DMS 273 treated with DMSO at 0.1 percent for 48 hours (cell line): ENCODE data around the gene ZNG1A.
"Not testable (repeated sequence)": the region's sequence is repeated elsewhere in the genome, so short reads cannot be mapped to it uniquely, and the experiment has no call there.

ENCODE experiments used
- DNase-seq: peaks from one replicate; lab custom pipeline; 2025; lab: John Stamatoyannopoulos, UW

ZNG1A gene

DNA sequence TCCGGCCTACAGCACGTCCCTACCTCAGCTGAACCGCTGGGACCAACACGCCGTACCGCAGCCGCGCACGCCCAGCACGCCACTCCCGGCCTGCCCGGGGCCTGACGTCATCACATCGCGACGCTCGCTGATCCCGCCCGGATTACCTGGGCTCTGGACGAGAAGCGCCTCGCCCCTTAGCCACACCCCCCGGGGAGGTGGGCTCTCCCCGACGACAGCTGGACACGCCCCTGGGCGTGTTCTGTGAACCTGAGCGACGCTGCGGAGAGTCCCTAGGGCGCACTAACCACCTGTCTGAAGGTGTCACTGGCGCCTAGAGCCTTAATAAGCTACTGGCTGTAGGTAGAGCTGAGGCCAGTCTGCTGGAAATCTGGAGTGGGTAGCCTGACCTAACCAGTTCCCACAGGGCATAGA is at the start of gene ZNG1A:
ZNG1A (minus strand) TSS at position 87 of the 414 bp plus-strand sequence. CDS start 87 bp downstream, outside the sequence.
- not testable (repeated sequence) for DNase-seq

DNA sequence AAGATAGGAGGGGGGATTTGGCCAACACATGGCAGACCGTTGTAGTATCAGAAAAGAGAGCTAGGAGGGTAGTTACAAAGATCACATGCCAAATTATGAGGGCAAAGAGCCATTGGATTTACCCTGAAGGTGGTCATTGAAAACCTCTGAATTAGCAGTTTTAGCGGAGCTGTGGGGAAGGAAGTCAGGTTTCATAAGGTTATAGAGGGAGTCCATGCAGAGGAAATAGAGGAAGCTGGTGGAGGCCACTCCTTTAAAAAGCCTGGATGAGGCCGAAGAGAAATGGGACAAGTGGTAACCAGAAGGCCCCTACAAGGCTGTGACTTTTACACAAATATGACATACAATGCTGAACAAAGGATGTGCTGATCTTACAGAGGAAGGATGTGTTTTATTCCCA is 49.0 kb upstream of the ZNG1A start:
- no peak for DNase-seq

DNA sequence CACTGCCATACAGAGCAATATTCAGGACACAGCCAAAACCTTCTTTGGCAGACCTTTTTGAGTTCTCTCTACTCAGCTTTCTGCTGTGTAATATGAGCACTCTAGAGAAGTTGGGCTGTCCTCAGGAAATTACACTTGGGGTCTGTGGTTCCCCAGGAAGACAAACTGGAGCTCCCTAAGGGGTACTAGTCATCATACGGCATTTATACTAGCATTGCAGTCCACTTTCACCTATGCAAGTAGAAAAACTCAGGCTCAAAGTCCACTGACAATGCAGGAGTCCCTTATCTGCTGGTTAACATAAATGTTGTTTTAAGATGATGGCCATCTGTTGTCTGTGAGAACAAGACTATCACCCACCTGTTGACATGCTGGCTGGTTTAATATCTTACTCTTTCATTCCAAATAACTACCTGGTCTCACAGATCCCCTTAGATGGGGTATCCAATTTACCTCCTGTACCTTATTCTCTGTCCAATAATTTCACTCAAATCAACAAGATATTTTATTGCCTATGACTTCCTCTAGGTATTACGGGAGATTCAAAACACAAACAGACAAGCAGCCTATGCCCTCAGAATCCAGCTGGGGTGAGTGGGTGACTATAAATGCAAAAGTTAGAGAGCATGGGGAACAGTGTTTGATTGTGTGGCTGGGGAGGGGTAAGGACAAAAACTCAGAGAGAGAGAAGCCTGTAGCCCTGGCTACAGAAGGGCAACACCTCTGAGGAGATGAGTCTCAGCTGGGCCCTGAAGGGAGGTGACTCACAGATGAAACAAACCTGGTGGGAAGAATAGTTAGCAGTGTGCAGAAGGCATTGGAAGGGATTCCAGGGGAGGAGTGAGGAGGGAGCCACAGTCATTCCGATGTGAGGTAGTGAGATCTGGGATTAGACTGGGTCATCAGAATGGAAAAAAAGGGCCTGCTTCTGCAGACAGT is 46.0 kb upstream of the ZNG1A start:
- DNase-seq: no peak

DNA sequence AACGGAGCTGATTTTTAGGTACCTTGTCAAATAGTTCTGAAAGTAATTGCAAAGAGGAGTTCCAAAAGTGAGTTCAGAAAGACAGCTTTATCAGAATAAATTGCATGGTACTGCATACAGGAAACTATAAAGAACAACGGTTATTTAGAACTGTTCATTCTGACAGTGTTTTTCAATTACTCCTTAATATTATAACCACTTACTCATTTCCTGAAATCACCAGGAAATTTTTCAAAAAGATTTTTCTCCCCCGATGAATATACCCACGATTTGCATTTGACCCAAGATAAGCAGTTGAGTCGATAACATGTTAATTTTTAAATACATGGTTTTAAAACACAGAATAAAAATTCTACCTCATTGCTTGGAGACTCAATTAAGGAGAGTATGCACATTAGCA is 45.2 kb upstream of the ZNG1A start:
- no peak for DNase-seq

DNA sequence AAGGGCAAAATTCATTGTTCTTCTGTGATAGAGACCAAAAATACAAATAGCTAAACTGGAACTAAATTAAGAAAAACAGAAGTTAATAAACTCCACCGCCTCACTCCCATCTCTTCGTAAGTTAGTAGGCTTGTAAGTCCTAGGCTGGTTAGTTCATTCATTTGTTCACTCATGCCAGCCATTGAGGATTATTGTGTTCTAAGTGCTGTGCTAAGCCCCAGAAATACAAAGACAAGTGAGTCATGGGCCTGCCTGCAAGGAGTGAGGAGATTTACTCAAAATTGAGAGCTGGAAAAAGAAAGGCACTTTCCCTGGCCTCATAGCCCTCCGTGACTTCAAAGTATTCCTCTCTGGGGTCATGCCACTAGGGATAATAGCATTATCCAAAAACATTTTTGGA is 44.3 kb upstream of the ZNG1A start:
- DNase-seq: no peak

DNA sequence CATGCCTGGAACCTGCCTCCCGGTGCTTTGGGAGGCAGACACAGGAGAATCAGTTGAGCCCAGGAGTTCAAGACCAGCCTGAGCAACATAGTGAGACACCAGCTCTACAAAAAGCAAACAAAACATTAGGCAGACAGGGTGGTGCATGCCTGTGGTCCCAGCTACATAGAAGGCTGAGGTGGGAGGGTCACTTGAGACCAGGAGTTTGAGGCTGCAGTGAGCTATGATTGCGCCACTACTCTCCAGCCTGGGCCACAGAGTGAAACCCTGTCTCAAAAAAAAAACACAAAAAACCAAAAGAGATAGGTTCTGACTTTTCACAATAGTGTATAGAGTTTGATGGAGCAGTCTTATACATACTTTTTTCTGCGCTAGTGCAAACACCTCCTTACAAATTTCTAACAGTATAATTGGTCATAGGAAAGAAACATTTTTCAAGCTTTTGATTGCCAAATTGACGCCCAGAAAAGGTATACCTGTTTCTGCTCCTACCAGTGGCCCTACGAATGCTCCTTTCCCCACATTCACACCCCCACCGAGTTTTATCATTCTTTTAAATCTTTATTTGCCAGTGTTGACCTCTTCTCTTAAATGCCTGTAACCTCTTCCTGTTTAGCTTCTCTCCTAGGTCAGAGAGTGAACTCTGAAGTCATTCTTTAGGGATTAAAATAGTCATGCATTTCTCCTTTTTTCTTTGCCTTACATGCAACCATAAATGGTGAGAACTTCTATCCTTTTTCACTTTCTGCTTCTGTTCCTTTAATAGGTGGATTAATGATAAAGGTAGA is 43.3 kb upstream of the ZNG1A start:
- no peak for DNase-seq

DNA sequence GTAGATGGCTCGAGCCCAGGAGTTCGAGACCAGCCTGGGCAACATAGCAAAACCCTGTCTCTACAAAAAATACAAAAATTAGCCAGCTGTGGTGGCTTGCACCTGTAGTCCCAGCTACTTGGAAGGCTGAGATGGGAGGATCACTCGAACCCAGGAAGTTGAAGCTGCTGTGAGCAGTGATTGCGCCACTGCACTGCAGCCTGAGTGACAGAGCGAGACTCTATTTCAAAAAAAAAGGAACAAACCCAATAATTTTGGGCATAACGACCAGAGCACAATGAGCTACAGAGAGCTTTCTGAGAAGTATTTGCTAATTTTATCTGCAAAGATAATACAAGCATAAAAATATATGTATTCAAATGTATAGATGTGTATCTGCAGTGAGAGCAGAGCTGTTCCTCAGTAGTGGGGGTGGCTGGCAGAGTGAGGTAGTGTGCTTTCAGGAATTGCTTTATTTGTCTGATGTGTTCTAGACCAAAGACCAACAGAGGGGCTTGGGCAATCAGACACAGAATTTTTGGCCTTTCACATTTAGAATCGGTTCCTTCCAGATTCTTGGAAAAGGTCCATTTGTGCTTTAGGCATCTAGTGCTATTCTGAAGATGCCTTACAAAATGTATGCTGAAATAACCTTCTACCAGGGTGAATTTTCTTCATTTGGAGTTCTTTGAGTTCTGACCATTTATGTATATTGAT is 41.0 kb upstream of the ZNG1A start:
- DNase-seq: no peak

DNA sequence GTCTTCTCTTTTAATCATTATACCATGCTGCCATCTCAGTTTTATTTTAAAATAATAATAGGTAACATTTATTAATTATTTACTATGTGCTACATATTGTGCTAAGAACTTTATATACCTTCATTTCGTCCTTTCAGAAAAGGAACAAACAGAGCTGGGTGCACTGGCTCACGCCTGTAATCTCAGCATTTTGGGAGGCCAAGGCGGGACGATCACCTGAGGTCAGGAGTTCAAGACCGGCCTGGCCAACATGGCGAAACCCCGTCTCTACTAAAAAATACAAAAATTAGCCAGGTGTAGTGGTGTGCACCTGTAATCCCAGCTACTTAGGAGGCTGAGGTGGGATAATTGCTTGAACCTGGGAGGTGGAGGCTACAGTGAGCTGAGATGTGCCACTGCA is 40.2 kb upstream of the ZNG1A start:
- DNase-seq: not testable (repeated sequence)

DNA sequence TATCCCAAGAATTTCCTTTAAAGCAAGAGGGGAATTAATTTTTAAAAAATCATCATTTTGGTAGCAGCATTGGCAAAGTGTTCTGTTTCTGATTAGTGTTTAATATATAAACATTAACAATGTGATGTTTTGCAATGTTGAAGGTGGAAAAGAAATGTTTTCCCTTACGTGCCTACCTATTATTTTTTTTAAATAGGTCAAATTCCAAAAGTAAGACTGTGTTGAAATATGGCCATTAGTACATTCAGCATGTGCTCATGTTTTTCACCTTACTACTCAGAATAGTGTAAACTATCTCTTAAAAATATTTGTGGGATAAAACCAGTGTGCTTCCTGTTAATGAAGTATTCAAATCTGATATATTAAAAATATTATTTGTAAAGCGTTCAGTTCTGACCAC is 39.1 kb upstream of the ZNG1A start:
- no peak for DNase-seq

DNA sequence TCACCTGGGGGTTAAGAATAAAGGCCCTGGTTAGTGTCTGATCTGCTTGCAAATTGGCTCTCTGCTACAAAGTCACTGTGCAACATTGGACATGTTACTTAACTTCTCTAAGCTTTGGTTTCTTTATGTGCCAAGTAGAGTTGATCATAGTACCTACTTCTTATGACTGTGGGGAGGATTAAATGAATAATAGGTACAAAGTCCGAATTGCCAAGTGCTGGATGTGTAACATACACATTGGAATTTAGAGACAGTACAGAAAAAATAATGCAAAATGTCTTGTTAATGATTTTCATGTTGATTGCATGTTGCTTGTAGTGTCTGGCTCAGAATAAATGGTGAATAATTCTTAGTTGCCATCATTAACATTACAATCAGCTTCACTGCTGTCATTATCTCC is 38.0 kb upstream of the ZNG1A start:
- no peak for DNase-seq

DNA sequence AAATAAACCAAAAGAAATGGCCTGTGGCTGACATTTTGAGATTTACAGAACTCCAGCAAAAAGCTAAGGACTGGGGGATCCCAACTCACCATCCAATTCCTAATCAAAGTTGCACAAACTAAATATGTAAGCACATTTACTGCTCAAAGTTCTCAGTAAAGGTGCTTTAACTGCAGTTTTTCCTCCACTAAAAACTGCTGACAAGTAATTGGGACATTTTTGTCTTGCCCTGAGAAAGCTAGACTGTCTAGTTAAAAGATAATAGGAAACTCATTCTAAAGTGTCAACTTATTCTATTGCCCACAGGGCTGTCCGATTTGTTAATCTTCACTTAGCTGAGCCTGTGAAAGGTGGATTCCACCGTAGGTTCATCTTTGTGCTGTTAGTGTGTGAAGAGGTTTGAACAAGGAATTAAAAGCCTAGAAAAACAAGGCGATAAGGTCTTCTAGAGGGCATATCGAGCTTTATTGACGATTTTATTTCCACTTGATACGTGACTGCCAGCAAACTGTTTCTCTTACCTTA is 36.8 kb upstream of the ZNG1A start:
- DNase-seq: no peak

DNA sequence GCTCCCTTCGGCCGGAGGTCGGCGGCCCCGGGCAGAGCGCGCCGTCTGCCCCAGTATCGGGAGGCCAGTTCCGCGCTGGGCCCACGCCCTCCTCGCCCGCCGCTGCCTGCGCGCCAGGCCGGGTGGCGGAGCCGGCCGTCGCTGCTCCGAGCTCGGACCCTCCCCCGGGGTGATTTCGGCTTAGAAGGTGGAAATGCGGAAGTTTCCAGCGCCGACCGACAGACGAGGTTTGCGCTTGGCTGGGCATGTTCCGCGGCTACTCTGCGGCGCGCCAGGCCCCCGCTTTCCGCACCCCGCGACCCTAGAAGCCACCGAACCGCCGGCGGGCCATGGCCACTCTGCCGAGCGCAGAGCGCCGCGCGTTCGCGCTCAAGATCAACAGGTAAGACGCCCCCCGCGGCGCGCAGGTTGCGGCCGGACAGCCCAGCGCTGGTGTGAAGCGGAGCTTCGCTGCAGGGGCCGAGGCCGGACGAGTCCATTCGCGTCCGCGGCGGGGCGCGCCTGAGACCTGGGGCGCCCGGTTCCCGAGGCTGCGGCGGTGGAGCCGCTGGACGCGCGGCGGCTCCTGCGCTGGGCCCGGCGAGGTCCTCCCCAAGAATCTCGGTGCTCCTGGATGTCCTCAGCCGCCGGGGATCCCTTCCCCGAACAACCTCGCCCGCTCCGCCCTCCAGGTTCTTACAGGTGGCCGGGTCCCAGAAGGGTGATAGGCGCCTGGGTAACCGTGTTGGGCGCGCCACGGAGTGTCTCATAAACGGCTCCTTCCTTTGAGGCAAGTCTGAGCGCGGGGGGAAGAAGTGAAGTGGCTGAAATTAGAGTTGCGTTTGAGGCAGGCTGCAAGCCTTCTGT is 36.0 kb upstream of the ZNG1A start, which contains the start of gene DOCK8:
DOCK8 (plus strand) TSS at position 218 of the 846 bp plus-strand sequence; CDS start at position 330, 112 bp downstream.
- DNase-seq: no peak

DNA sequence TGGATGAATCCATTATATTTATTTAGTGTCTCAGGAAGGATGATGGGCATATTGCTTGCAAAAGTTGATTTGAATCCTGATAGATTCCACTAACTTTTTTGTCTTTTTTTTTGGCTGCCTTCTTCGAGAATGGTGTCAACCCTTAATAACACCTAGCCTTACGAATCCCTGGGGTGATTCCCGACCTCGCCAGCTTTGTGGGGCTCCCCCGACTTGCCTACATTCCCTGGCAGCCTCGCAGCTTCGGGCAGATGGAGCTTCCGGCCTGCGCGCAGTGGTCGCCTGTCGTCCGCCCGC is 35.4 kb upstream of the ZNG1A start:
- DNase-seq: no peak

DNA sequence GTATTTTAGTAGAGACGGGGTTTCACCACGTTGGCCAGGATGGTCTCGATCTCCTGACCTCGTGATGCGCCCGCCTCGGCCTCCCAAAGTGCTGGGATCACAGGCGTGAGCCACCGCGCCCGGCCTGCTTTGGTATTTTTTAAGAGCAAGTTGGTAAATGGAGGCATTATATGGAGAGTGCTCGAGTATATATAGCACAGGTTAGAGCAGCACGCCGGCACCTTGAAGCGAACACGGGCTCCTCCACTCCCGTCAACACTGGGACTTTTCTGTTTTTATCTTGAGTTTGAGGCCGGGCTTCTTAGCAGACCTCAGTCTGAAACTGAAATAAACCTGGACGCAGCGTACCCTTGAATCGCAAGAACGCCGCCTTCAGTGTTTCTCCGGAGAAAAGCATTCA is 35.0 kb upstream of the ZNG1A start:
- not testable (repeated sequence) for DNase-seq

DNA sequence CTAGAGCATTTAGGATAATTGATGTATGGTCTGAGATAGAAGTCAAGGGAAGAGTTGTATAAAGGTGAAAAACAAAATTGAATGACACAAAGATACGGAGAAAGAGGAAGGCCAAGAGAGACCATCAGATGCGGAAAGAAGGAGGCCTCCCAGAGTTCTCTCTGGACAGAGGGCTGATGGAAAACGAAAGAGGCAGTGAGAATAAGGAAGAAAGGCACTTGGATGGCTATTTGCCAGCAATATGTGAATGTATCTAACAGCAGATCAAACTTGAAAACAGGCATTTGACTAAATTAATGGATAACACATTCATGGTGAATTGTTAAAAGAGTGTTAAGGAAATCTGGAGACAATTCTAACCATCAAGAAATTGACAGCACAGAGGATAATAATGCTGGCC is 33.4 kb upstream of the ZNG1A start:
- DNase-seq: no peak

DNA sequence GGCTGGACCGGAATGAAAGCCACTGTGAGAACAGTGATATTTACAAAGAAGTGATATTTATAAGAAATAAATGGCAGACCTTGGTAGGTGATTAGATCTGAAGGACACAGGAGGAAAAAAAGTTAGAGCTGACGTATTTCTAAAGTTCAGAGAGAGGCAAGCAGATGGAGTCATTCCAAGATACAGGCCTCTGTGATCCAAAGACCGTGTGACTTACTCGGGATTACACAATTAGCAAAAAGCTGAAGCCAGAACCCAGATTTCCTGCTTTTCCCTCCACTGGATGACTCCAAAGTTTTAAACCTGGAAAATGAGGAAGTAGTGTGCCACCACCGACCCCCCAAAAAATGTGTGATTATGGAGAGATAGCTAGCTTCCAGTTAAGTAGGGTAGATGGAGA is 32.7 kb upstream of the ZNG1A start:
- DNase-seq: no peak

DNA sequence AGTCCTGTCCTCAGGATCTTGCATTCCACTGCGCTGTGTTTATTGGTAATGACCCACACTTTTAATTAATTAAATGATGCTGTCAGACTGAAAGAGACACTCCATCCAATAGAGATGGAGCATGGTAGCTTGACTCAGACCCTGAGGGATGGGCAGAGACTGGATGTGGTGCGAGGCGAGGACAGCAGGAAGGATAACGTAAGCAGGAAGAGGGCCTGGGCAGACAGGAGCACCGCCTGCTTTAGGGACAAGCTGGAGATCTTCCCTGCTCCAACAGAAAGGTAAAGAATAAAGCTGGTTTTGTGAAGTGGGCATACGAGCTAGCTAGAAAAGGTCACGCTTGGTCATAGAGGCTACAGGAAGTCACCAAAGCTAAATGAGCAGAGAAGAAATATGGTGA is 32.2 kb upstream of the ZNG1A start:
- DNase-seq: no peak

DNA sequence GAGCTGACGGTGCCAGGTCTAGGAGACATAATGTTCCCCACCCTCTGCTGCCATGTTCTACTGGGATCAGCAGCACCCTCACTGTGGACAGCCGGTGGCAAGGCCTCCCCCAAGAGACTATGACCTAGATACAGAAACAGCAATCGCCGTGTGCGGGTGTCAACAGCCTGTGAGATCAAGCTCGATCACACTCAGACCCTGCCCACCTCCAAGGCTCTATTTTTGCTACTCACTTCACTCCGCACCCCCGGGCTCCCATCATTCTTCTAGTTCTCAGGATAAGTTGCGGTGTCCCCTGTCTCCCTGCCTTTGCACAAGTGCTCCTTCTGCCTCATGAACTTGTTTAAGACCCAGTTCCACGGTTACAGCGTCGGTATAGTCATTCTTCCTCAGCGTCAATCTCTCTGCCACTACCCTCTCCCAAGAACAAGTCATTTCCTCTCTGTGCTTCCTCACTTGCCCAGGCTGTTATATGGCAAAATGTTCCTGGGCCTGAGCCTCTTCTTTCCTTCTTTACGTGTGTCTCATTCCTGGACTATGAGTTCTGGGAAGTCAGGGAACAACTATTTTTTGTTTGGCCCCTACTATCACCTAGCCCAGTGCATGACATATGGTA is 30.4 kb upstream of the ZNG1A start:
- no peak for DNase-seq

DNA sequence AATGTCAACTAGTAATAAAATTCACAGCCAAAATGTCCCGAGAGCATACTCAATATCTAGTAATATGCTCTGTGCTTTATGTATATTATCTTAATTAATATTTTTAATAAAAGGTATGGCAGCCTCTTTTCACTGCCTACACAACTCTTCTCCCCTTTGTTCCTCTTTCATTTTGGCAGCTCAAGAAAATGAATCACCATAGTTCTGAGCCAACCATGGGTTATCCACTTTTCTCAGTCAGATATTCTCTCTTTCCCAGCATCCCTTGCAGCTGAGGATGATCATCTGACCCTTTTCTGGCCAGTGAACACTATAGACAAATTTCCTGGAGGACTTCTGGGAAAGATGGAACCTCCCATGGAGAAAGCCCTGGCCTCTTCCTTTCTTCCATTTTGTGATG is 27.6 kb upstream of the ZNG1A start:
- no peak for DNase-seq

DNA sequence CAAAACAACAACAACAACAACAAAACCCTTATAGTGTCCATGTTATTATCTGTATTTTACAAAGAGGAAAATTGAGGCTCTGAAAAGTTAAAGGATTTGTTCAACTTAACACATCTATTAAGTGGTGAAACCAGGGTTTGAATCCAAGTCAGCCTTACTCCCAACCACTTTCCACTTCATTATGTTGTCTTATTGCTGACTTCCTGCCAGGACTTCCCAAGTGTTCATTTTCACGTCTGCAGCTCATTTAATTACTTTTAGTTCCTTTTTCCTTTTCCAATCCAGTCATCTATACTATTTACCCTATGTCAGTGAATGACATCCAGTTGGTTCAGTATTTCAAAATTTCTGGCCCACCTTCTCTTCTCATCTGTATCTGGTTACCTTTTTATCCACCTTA is 20.7 kb upstream of the ZNG1A start:
- not testable (repeated sequence) for DNase-seq
